ENCODE measurements around the gene FCHO1.

DNA sequence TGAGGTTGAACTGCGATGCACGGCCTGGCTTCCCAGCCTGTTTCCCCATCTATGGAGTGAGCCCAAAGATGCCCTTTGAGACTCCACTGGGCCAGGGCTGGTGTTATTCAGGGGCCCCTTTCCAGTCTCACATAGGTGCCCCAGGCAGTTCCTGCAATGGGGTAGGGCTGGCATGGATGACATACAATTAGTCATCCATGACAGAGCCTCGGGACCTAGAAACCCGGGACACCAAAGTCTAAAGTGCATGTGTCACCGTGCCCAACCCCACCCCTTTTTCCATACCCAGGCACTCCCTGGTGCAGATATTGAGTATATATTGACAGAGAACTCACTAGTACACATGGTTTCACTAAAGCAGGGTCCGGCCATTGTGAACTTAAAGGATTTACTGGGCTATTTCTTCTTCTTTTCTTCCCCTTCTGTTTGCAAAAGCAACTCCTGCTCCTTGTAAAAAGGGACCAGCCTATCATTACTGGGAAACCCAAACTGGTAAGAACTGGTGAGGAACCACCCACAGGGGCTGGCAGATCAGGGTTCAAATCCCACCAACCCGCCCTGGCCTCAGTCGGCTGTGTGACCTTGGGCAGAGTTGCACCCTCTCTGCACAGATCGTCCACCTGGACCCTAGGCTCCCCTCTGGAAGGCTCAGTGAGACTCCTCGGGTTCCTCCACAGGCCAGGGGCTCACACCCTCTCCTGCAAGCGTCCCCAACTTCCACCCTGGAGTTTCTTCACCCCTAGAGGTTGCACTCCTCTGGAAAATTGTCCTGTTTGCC is 46.3 kb downstream of the FCHO1 start:
- TF ChIP-seq EZH2 (IDR thresholded peaks at IDR 0.05; ENCODE audit: low read length), result no peak
- TF ChIP-seq, protein P1, sequence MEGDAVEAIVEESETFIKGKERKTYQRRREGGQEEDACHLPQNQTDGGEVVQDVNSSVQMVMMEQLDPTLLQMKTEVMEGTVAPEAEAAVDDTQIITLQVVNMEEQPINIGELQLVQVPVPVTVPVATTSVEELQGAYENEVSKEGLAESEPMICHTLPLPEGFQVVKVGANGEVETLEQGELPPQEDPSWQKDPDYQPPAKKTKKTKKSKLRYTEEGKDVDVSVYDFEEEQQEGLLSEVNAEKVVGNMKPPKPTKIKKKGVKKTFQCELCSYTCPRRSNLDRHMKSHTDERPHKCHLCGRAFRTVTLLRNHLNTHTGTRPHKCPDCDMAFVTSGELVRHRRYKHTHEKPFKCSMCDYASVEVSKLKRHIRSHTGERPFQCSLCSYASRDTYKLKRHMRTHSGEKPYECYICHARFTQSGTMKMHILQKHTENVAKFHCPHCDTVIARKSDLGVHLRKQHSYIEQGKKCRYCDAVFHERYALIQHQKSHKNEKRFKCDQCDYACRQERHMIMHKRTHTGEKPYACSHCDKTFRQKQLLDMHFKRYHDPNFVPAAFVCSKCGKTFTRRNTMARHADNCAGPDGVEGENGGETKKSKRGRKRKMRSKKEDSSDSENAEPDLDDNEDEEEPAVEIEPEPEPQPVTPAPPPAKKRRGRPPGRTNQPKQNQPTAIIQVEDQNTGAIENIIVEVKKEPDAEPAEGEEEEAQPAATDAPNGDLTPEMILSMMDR (optimal IDR thresholded peaks at IDR 0.05 in 1 of 3, IDR thresholded peaks at IDR 0.05 in 1 of 3, conservative IDR thresholded peaks at IDR 0.05 in 1 of 3; ENCODE audit: extremely low read depth in 1 of 3, insufficient read depth in 2 of 3, low read length in 3 of 3), result no peak

All from keratinocyte (primary cell).